Measurements from ENCODE around the gene CDK16. TPM values are rescaled to one million over a fixed set of nuclear protein-coding genes. Genes with fewer than 3 reads are reported as not detected.

The CDK16 gene
- total RNA-seq, 1 experiment from 2014 or later = 168 TPM

DNA sequence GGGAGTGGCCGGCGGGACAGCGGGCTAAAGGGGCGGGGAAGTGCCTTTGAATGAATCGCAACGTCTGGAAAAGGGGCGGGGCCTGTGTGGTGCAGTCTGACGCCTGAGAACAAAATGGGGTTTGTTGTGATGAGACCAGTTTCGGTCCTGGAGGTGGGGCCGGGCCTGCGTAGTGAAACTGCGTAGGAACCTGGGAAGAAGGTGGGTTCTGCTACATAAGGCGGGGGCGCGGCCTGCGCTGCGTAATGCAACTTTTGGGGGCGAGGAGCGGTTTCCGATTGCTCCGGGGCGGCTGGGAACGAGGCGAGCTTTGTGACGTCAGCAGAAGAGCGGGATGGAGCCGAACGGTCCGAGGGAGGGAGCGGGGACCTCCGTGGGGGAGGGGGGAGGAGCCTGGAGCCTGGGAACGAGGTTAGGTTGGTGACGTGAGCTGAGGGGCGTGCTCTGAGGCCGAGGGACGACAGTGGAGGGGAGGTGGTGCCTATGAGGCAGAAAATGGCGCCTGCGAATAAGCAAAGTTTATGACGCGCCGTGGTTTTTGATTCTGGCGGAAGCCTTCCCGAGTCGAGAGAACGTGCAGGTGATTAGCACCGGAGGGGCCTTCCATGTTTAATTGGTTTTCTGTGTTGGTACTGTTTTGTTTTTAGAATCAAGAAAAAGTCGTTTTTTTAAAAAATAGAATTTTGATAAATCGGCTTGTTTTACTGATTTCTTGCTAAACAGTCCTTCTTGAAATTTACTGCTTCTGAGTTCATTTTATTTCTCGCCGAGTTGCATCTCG lies 15.0 kb downstream of the CDK16 start:
- H3K27ac ChIP-seq (ENCODE audit: low read depth, low read length, poor library complexity, severe bottlenecking) = peak overlapping the region; percentile 98
- H3K36me3 ChIP-seq (ENCODE audit: insufficient read depth, low read length, poor library complexity, severe bottlenecking) = peaks cover 8% of the 10 kb centered on the region
- H3K4me1 ChIP-seq (ENCODE audit: insufficient read depth, low read length, poor library complexity, severe bottlenecking) = no peaks in the 10 kb centered on the region
- no peaks in the 10 kb centered on the region for H3K27me3 ChIP-seq (replicated peaks; ENCODE audit: insufficient read depth, low read depth, low read length, poor library complexity)
- DNase-seq (ENCODE audit: low spot score) = peak; percentile 95
- peak overlapping the region; percentile 73 for H3K4me3 ChIP-seq (ENCODE audit: low read depth, low read length, poor library complexity, severe bottlenecking)
- CTCF ChIA-PET = no interaction called here
- TF ChIP-seq, protein P1, sequence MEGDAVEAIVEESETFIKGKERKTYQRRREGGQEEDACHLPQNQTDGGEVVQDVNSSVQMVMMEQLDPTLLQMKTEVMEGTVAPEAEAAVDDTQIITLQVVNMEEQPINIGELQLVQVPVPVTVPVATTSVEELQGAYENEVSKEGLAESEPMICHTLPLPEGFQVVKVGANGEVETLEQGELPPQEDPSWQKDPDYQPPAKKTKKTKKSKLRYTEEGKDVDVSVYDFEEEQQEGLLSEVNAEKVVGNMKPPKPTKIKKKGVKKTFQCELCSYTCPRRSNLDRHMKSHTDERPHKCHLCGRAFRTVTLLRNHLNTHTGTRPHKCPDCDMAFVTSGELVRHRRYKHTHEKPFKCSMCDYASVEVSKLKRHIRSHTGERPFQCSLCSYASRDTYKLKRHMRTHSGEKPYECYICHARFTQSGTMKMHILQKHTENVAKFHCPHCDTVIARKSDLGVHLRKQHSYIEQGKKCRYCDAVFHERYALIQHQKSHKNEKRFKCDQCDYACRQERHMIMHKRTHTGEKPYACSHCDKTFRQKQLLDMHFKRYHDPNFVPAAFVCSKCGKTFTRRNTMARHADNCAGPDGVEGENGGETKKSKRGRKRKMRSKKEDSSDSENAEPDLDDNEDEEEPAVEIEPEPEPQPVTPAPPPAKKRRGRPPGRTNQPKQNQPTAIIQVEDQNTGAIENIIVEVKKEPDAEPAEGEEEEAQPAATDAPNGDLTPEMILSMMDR (conservative IDR thresholded peaks at IDR 0.05; ENCODE audit: low read depth, low read length) = no peak
- no peak for TF ChIP-seq EZH2 (IDR thresholded peaks at IDR 0.05; ENCODE audit: borderline replicate concordance, low read depth, low read length, poor library complexity, severe bottlenecking)
- POLR2A ChIA-PET (ENCODE audit: low non-redundant PET) = interaction anchor here (1.7 kb wide), 1 partner anchor 16 kb away, joined by 4 read pairs; no protein-coding TSS in a partner anchor
- intact Hi-C loops (cut with micrococcal nuclease; ENCODE audit: unreplicated experiment) = loop anchor here (1.0 kb wide), 2 partner anchors 15 to 43 kb away; partner anchors contain the start of gene CDK16
- BruUV-seq (replicated peaks) = no TSS peak
- H3K9me3 ChIP-seq (ENCODE audit: low read depth, low read length, poor library complexity, severe bottlenecking) = no peaks in the 10 kb centered on the region

DNA sequence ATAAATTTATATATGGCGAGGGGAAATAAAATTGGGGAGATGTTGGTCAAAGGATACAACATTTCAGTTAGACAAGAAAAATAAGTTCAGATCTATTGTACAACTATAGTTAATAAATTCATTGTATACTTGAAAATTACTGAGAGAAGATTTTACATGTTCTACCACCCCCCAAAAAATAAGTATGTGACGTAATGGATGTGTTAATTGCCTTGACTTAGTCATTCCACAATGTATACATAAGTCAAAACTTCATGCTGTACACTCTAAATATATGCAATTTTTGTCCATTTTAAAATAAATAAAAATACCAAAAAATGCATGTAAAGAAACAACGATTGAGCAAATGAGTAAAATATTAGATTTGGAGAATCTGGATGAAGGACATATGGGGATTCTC lies 16.1 kb downstream of the CDK16 start:
- ChIA-PET CTCF (no interaction called here), POLR2A (ENCODE audit: low non-redundant PET) (no interaction called here)
- Histone ChIP-seq H3K27ac (ENCODE audit: low read depth, low read length, poor library complexity, severe bottlenecking) (peak overlapping the region; percentile 98), H3K36me3 (ENCODE audit: insufficient read depth, low read length, poor library complexity, severe bottlenecking) (peaks cover 1% of the 10 kb centered on the region), H3K4me3 (ENCODE audit: low read depth, low read length, poor library complexity, severe bottlenecking) (peak overlapping the region; percentile 73), H3K27me3 (replicated peaks; ENCODE audit: insufficient read depth, low read depth, low read length, poor library complexity) (no peaks in the 10 kb centered on the region), H3K9me3 (ENCODE audit: low read depth, low read length, poor library complexity, severe bottlenecking) (no peaks in the 10 kb centered on the region), H3K4me1 (ENCODE audit: insufficient read depth, low read length, poor library complexity, severe bottlenecking) (no peaks in the 10 kb centered on the region)
- DNase-seq (ENCODE audit: low spot score) = no peak
- intact Hi-C loops (cut with micrococcal nuclease; ENCODE audit: unreplicated experiment) = no loop called here
- no TSS peak for BruUV-seq (replicated peaks)
- TF ChIP-seq, protein P1 (conservative IDR thresholded peaks at IDR 0.05; ENCODE audit: low read depth, low read length) = no peak
- no peak for TF ChIP-seq EZH2 (IDR thresholded peaks at IDR 0.05; ENCODE audit: borderline replicate concordance, low read depth, low read length, poor library complexity, severe bottlenecking)

DNA sequence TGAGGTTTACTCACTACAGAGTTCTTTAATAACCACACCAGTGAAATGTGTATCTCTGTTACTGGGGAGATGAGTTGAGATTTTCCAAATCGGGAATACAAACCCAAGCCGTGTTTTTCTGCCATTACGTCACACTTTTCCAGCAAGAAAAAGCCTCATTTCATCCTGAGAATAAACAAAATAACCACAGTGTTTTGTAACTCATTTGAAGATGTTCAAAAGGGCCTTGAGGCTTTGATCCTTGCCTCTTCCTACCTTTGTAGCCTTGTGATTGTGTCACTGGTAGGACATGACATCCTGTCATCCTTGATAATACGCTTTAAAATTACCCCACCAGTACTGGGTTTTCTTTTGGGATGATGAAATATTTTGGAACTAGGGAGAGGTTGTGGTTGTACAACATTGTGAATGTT lies 17.2 kb downstream of the CDK16 start:
- Histone ChIP-seq H3K4me1 (ENCODE audit: insufficient read depth, low read length, poor library complexity, severe bottlenecking) (no peaks in the 10 kb centered on the region), H3K36me3 (ENCODE audit: insufficient read depth, low read length, poor library complexity, severe bottlenecking) (peaks cover 5% of the 10 kb centered on the region), H3K27ac (ENCODE audit: low read depth, low read length, poor library complexity, severe bottlenecking) (no peak overlapping the region), H3K4me3 (ENCODE audit: low read depth, low read length, poor library complexity, severe bottlenecking) (no peak overlapping the region), H3K9me3 (ENCODE audit: low read depth, low read length, poor library complexity, severe bottlenecking) (no peaks in the 10 kb centered on the region), H3K27me3 (replicated peaks; ENCODE audit: insufficient read depth, low read depth, low read length, poor library complexity) (no peaks in the 10 kb centered on the region)
- intact Hi-C loops (cut with micrococcal nuclease; ENCODE audit: unreplicated experiment) = no loop called here
- ChIA-PET POLR2A (ENCODE audit: low non-redundant PET) (no interaction called here), CTCF (no interaction called here)
- DNase-seq (ENCODE audit: low spot score) = no peak
- no TSS peak for BruUV-seq (replicated peaks)
- no peak for TF ChIP-seq EZH2 (IDR thresholded peaks at IDR 0.05; ENCODE audit: borderline replicate concordance, low read depth, low read length, poor library complexity, severe bottlenecking)
- TF ChIP-seq, protein P1 (conservative IDR thresholded peaks at IDR 0.05; ENCODE audit: low read depth, low read length) = no peak
